Epithelial cell of esophagus (primary cell): ENCODE data around the gene NOC2L.

Experiments used
- DNase-seq: peaks from one replicate; pipeline ENCODE4 v3.0.0; 2010; ENCODE audit warnings: low read depth
- H3K4me3 ChIP-seq: 2 replicates; pipeline ENCODE4 v1.5.1; 2011; ENCODE audit warnings: mild to moderate bottlenecking, low read length, control low read depth
- CTCF ChIP-seq: IDR thresholded peaks from 2 replicates; pipeline ENCODE4 v1.5.1; 2011; ENCODE audit warnings: low read depth, mild to moderate bottlenecking, low read length, control low read depth, inconsistent platforms; ENCODE audit not compliant: insufficient read depth; ENCODE audit errors: missing control alignments

The NOC2L gene

GRCh38 chr1:923131-923990 lies 35.7 kb downstream of the NOC2L start, which contains the start of gene SAMD11:
TSS of gene SAMD11 (plus strand) at chr1:923923. CDS start at chr1:924432, 509 bp downstream.
- peak within 1 kb of the TSS; percentile 14 for H3K4me3 ChIP-seq
- DNase-seq: peak; percentile 87
- TF ChIP-seq CTCF: no peak

GRCh38 chr1:921011-921837 lies 37.8 kb downstream of the NOC2L start:
- peak; percentile 72 for DNase-seq
- peak; percentile 44 for TF ChIP-seq CTCF
- no peak overlapping the region for H3K4me3 ChIP-seq

DNA sequence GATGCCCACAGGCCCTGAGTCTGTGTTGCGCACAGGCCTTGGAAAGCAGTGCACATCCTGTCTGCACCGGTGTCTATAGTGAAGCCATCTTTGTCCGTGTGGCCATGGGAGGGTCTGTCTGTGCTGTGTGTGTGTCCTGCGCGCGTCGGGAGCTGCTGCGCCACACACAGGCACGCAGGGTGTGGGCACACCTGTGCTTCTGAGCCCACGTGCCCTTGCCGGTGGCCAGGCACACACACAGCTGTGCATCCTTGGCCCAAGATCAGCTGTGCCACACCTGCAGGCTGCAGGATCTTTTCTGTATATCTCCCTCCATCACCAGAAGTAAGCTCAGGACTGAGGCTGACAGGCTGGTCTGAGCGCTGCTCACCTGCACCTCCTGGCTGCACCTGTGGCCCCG lies 38.5 kb downstream of the NOC2L start:
- DNase-seq: no peak
- no peak for TF ChIP-seq CTCF
- H3K4me3 ChIP-seq: no peak overlapping the region

DNA sequence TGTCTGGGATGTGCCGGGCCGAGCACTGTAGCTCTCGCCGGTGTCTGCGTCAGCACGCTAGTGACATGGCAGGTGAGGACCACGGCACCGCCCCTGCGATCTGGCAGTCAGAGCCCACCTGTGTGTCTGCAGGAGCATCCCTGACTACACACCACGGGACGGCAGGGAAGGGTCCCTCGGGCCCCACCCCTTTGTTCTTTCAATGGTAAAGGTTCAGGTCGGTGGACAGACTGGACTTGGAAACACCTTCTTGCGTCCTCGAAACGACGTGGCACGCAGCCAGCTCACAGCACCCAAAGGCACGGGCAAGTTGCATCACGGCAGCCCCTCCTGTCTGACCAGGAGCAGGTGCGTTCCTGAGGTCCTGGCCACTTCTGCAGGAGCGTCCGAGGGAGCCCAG lies 39.0 kb downstream of the NOC2L start:
- H3K4me3 ChIP-seq: no peak overlapping the region
- TF ChIP-seq CTCF: no peak
- no peak for DNase-seq

DNA sequence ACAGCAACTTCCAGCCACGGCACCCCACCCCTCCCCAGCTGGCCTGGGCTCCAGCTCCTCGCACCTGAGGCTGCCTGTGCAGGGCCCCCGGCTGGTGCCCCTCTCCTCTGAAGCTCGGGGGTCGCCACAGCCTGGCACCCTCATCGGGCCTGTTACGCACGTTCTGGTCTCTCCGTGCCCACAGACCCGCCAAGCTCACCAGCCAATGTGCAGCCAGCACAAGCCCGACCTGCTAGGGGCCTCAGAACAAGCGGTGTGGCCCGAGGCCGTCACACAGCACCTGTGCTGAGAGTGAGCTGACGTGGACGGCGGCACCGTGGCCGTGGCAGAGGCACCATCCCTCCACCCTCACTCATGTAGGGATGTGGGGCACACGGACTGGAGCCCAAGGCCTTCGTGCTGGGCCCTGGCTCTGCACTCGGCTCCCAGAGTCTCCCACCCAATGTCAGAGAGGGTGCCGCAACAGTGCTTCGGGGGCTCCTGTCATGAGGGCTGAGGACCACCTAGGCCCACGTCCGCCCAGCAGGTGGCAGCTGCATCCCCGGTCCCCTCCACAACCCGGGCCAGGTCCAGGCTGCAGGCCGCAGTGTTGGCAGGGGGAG lies 39.7 kb downstream of the NOC2L start:
- DNase-seq: no peak
- no peak for TF ChIP-seq CTCF
- H3K4me3 ChIP-seq: no peak overlapping the region

GRCh38 chr1:918843-919242 lies 40.2 kb downstream of the NOC2L start:
- no peak overlapping the region for H3K4me3 ChIP-seq
- DNase-seq: no peak
- TF ChIP-seq CTCF: no peak
